ENCODE results near the gene DLG2. TPM values are rescaled to one million over a fixed set of nuclear protein-coding genes. Genes with fewer than 3 reads are reported as not detected.

DLG2 gene
- total RNA-seq, 4 donors from 2014 or later, result 6.5 to 14.6 (median 7.2) TPM

GRCh38 chr11:85572056-85572455 lies 55.1 kb downstream of the DLG2 start:
- Histone ChIP-seq H3K27me3 (no peaks in the 10 kb centered on the region), H3K4me3 (no peak overlapping the region), H3K9me3 (no peaks in the 10 kb centered on the region), H3K4me1 (no peaks in the 10 kb centered on the region), H3K27ac (no peak overlapping the region), H3K36me3 (no peaks in the 10 kb centered on the region)
- 48 to 51% methylated on average over 2 of the region's 2 CpGs for WGBS, 2 donors
- DNase-seq (ENCODE audit: low spot score in 2 of 2), result no peak
- TF ChIP-seq CTCF (IDR thresholded peaks at IDR 0.05) (no peak), EP300 (IDR thresholded peaks at IDR 0.05) (no peak), POLR2A (IDR thresholded peaks at IDR 0.05) (no peak)

- DNase-seq (ENCODE audit: low spot score in 2 of 2), result no peak
- Histone ChIP-seq H3K9me3 (no peaks in the 10 kb centered on the region), H3K4me3 (no peak overlapping the region), H3K27ac (no peak overlapping the region), H3K36me3 (no peaks in the 10 kb centered on the region), H3K27me3 (no peaks in the 10 kb centered on the region), H3K4me1 (no peaks in the 10 kb centered on the region)
- 91 to 93% methylated on average over 4 of the region's 4 CpGs for WGBS, 2 donors
- no peak for TF ChIP-seq POLR2A (IDR thresholded peaks at IDR 0.05)
- TF ChIP-seq EP300 (IDR thresholded peaks at IDR 0.05), result no peak
- TF ChIP-seq CTCF (IDR thresholded peaks at IDR 0.05), result no peak
These were observed 57.6 kb downstream of the DLG2 start for GRCh38 chr11:85569525-85569924.

DNA sequence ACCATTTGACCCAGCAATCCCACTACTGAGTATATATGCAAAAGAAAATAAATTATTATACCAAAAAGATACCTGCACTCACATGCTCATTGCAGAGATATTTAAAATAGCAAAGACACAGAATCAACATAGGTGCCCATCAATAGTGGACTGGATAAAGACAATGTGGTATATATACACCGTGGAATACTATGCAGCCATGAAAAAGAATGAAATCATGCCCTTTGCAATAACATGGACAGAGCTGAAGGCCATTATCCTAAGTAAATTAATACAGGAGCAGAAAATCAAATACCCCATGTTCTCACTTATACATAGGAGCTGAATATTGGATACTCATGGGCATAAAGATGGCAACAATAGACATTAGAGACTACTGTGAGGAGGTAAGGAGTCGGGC lies 68.7 kb downstream of the DLG2 start:
- Histone ChIP-seq H3K36me3 (no peaks in the 10 kb centered on the region), H3K27ac (no peak overlapping the region), H3K4me1 (no peaks in the 10 kb centered on the region), H3K27me3 (no peaks in the 10 kb centered on the region), H3K9me3 (peaks cover 0 to 22% (median 2%) of the 10 kb centered on the region in 4 donors), H3K4me3 (no peak overlapping the region)
- WGBS, 2 donors, result 88 to 98% methylated on average over 2 of the region's 2 CpGs
- DNase-seq (ENCODE audit: low spot score in 2 of 2), result no peak
- TF ChIP-seq EP300 (IDR thresholded peaks at IDR 0.05) (no peak), POLR2A (IDR thresholded peaks at IDR 0.05) (no peak), CTCF (IDR thresholded peaks at IDR 0.05) (no peak)

GRCh38 chr11:85551881-85552280 lies 75.3 kb downstream of the DLG2 start:
- H3K36me3 ChIP-seq, result peaks cover 0 to 7% (median 0%) of the 10 kb centered on the region in 3 donors
- H3K4me3 ChIP-seq, result no peak overlapping the region
- DNase-seq (ENCODE audit: low spot score in 2 of 2), result no peak
- no peaks in the 10 kb centered on the region for H3K4me1 ChIP-seq
- no peaks in the 10 kb centered on the region for H3K27me3 ChIP-seq
- no peak overlapping the region for H3K27ac ChIP-seq
- peaks cover 0 to 9% (median 0%) of the 10 kb centered on the region in 4 donors for H3K9me3 ChIP-seq
- 23 to 29% methylated on average over 1 of the region's 1 CpG for WGBS, 2 donors
- TF ChIP-seq EP300 (IDR thresholded peaks at IDR 0.05) (no peak), POLR2A (IDR thresholded peaks at IDR 0.05) (no peak), CTCF (IDR thresholded peaks at IDR 0.05) (no peak)

DNA sequence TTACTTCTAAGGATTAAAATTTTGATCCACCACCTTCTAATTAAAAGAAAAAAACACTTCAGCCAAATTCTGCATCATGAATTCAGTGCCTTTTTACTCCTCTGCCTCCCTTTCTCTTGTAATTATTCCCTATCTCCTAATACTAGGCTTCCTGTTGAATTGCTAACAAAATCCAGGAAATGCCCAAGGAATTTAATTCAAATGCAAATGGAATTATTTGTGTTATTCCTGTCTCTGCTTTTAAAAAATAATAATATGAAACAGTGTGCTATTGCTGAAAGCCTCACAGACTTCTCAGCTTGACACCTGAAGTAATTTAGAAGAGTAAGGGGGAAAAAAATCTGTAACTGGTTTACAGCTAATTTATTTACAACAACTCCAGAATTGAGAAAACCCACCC lies 85.5 kb downstream of the DLG2 start:
- Histone ChIP-seq H3K27me3 (no peaks in the 10 kb centered on the region), H3K36me3 (peaks cover 0 to 13% (median 0%) of the 10 kb centered on the region in 3 donors), H3K9me3 (no peaks in the 10 kb centered on the region), H3K27ac (no peak overlapping the region), H3K4me3 (no peak overlapping the region), H3K4me1 (peaks cover 0 to 10% (median 0%) of the 10 kb centered on the region in 4 donors)
- TF ChIP-seq CTCF (IDR thresholded peaks at IDR 0.05) (no peak), POLR2A (IDR thresholded peaks at IDR 0.05) (no peak), EP300 (IDR thresholded peaks at IDR 0.05) (no peak)
- DNase-seq (ENCODE audit: low spot score in 2 of 2), result no peak

Data from tibial nerve (tissue), 4 donors.